Mesothelial cell of epicardium (in vitro differentiated cells): ENCODE data around the gene CALHM2. TPM values are rescaled to one million over a fixed set of nuclear protein-coding genes. Genes with fewer than 3 reads are reported as not detected.

Source experiments
- DNase-seq, 2 experiments: peaks; one replicate each; pipeline ENCODE4 v3.0.0; 2021; ENCODE audit warnings: low spot score in 2 of 2; ENCODE audit not compliant: unreplicated experiment in 2 of 2
- H3K27ac Mint-ChIP-seq: 2 replicates; pipeline ENCODE4 v1.8.0; 2021; ENCODE audit warnings: mixed read lengths
- H3K27me3 Mint-ChIP-seq: 2 replicates; pipeline ENCODE4 v1.8.0; 2021; ENCODE audit warnings: low read depth, mixed read lengths
- H3K36me3 Mint-ChIP-seq: 2 replicates; pipeline ENCODE4 v1.8.0; 2021; ENCODE audit warnings: mixed read lengths
- H3K4me1 Mint-ChIP-seq: 2 replicates; pipeline ENCODE4 v1.8.0; 2021; ENCODE audit warnings: mixed read lengths
- H3K4me3 Mint-ChIP-seq: 2 replicates; pipeline ENCODE4 v1.8.0; 2021; ENCODE audit warnings: mild to moderate bottlenecking, moderate library complexity, mixed read lengths
- H3K9me3 Mint-ChIP-seq: 2 replicates; pipeline ENCODE4 v1.8.0; 2021; ENCODE audit warnings: mixed read lengths
- total RNA-seq: library from RNA; stranded (reverse); gene quantifications from 3 replicates; pipeline ENCODE4 v1.2.1, GENCODE V29; 2021
- TF ChIP-seq, protein P1 (sequence below): fragments of 200-600 bp; sonication (generic); IDR thresholded peaks from one replicate; pipeline ENCODE4 v1.5.0; 2021; ENCODE audit warnings: antibody characterized with exemption; ENCODE audit not compliant: unreplicated experiment

CALHM2 gene
- total RNA-seq, 1 donor from 2014 or later = 4.3 TPM

DNA sequence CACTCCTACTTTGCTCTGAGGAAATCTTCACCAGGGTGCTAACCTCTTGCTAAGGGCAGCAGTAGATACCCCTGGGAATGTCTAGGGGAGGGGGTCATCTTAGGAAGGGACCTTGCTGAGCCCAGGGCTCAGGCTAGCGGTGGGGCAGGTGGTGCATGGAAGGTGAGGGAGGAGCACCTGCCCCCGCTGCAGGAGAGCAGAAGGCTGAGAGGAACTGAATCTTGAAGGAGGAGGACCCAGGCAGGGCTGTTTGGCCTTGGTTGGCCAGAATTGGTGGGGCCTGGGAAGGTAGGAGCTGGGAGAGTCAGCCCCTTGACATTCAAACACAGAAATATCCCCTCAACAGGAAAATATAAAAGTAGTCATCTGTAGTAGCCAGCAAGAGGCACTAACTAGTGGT, 19.8 kb upstream of the CALHM2 start:
- H3K27ac Mint-ChIP-seq = no peak overlapping the region
- peaks cover 14% of the 10 kb centered on the region for H3K27me3 Mint-ChIP-seq
- H3K4me1 Mint-ChIP-seq = peaks cover 3% of the 10 kb centered on the region

DNA sequence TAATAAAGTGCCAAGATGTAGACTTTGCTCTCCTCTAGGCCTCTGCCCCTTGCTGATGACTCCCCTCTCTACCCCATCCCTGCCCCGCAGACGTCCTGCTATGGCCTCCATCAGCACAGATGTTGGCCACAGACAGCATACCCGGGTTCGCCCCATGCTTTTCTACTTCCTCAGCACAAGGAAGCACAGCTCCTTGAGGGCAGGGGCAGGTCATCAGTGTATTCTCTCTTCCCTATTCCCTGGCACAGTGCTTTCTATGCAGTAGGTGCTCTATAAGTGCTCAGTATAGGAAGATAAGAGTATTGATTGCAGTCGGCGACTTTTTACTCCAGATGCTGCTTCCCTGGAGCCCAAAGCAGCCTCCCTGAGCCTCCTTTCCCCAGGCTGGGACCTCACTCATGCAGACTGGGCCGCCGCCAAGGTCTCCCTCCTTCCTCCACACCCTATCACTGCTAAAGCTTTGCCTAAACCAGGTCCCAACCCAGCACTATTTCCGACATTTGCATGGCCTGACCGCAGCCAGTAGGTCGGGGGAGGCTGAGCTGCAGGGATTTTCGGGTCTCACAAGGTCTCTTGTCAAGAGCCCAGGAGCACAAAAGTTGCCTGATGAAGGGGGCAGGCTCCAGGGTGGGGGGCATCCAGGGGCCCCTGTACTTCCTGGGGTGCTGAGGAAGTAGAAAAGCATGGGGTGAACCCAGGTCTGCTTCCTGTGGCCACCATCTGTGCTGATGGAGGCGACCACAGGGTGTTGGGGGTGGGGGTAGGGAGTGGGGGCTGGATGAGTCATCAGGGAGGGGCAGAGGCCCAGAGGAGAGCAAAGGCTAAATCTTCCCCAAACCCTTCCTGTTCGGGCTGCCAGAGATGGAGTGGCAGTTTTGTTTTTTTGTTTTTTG, 18.8 kb upstream of the CALHM2 start:
- no peaks in the 10 kb centered on the region for H3K9me3 Mint-ChIP-seq
- DNase-seq = no peak
- no peaks in the 10 kb centered on the region for H3K36me3 Mint-ChIP-seq
- TF ChIP-seq, protein P1, sequence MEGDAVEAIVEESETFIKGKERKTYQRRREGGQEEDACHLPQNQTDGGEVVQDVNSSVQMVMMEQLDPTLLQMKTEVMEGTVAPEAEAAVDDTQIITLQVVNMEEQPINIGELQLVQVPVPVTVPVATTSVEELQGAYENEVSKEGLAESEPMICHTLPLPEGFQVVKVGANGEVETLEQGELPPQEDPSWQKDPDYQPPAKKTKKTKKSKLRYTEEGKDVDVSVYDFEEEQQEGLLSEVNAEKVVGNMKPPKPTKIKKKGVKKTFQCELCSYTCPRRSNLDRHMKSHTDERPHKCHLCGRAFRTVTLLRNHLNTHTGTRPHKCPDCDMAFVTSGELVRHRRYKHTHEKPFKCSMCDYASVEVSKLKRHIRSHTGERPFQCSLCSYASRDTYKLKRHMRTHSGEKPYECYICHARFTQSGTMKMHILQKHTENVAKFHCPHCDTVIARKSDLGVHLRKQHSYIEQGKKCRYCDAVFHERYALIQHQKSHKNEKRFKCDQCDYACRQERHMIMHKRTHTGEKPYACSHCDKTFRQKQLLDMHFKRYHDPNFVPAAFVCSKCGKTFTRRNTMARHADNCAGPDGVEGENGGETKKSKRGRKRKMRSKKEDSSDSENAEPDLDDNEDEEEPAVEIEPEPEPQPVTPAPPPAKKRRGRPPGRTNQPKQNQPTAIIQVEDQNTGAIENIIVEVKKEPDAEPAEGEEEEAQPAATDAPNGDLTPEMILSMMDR = no peak
- H3K4me1 Mint-ChIP-seq = peaks cover 9% of the 10 kb centered on the region
- H3K27ac Mint-ChIP-seq = no peak overlapping the region
- no peak overlapping the region for H3K4me3 Mint-ChIP-seq
- peaks cover 14% of the 10 kb centered on the region for H3K27me3 Mint-ChIP-seq

More for the DNA sequence above, 19.8 kb upstream of the CALHM2 start:
- Mint-ChIP-seq H3K4me3 (no peak overlapping the region), H3K9me3 (no peaks in the 10 kb centered on the region), H3K36me3 (no peaks in the 10 kb centered on the region)
- DNase-seq = no peak
- TF ChIP-seq, protein P1 = no peak

DNA sequence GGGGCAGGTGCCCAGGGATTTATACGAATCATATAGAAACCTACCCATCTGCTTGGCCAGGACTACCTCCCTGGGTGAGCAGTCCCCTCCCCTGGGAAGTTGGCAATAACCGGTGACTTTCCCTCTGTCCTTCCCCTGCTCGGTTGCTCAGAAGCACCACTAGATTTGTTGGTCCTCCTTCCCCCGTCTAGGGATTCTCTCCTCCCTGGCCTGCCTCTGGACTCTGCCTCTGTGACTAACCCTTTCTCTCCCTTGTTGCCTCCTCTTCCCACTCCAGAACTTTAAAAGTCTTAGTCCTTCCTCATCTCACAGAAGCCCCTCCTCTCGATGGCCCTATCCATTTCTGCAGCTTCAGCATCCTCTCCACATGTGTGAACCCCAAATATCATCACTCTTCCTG, 17.0 kb upstream of the CALHM2 start:
- Mint-ChIP-seq H3K27me3 (peaks cover 14% of the 10 kb centered on the region), H3K36me3 (no peaks in the 10 kb centered on the region), H3K9me3 (no peaks in the 10 kb centered on the region), H3K27ac (no peak overlapping the region), H3K4me1 (peaks cover 9% of the 10 kb centered on the region), H3K4me3 (no peak overlapping the region)
- TF ChIP-seq, protein P1 = no peak
- DNase-seq = no peak

DNA sequence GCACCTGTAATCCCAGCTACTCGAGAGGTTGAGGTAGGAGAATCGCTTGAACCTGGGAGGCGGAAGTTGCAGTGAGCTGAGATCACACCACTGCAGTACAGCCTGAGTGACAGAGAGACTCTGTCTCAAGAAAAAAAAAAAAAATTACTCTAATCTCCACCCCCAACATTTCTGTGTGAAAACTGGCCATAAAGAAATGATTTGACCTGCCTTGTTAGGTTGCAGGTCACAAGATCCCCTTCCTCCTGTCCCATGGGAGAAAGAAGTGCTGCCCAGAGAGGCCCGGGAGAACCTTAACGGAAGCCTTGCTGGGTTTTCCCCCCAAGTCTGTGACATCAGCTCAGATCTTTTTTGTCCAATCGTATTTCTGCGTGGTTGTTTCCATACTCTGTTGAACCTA, 15.2 kb upstream of the CALHM2 start:
- Mint-ChIP-seq H3K27me3 (peaks cover 14% of the 10 kb centered on the region), H3K36me3 (no peaks in the 10 kb centered on the region), H3K9me3 (no peaks in the 10 kb centered on the region), H3K27ac (peak overlapping the region; percentile 23), H3K4me3 (no peak overlapping the region), H3K4me1 (peaks cover 9% of the 10 kb centered on the region)
- no peak for DNase-seq
- TF ChIP-seq, protein P1 = no peak

DNA sequence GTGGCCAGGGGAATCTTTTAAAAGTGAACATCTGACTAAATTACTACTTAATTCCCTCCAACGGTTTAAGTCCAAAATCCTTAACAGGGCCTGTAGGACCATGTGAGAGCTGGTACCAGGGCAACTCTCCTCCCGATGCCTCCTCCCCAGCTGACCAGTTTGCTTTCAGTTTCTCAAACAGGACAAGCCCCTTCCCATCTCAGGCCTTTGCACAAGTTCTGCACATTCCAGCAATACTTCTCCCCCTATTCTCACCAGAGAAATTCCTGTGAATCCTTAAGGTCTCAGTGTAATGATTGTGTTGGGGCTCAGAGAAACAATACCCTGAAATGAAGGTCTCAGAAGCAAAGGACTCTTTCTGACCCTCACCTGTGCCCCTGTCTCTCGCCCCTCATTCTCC, 14.6 kb upstream of the CALHM2 start:
- TF ChIP-seq, protein P1 = no peak
- H3K27ac Mint-ChIP-seq = peak overlapping the region; percentile 68
- peaks cover 14% of the 10 kb centered on the region for H3K27me3 Mint-ChIP-seq
- peaks cover 9% of the 10 kb centered on the region for H3K4me1 Mint-ChIP-seq
- no peaks in the 10 kb centered on the region for H3K36me3 Mint-ChIP-seq
- no peak overlapping the region for H3K4me3 Mint-ChIP-seq
- H3K9me3 Mint-ChIP-seq = no peaks in the 10 kb centered on the region
- DNase-seq = no peak
